Liver (tissue), 9 donors: ENCODE measurements around the gene SMG5. TPM values are rescaled to one million over a fixed set of nuclear protein-coding genes. Genes with fewer than 3 reads are reported as not detected.

Experiments
- DNase-seq: peaks from one replicate; pipeline ENCODE4 v3.0.0-alpha.2; 2017; ENCODE audit warnings: low spot score
- H3K27ac ChIP-seq, 2 donors: one replicate each; pipeline ENCODE4 v1.7.0; 2013; ENCODE audit warnings: inconsistent platforms in 2 of 2, low read length in 2 of 2, control low read depth in 1 of 2, low read depth in 1 of 2, mild to moderate bottlenecking in 1 of 2
- H3K27me3 ChIP-seq, 4 donors: one replicate each; pipeline versions ENCODE4 v1.6.1 to v1.7.0; 2013; ENCODE audit warnings: low read length in 3 of 4, inconsistent platforms in 1 of 4, mild to moderate bottlenecking in 1 of 4, moderate library complexity in 1 of 4; ENCODE audit not compliant: control insufficient read depth in 4 of 4, insufficient read depth in 4 of 4
- H3K36me3 ChIP-seq, 4 donors: one replicate each; pipeline versions ENCODE4 v1.6.1 to v1.7.0; 2013; ENCODE audit warnings: low read length in 3 of 4, mild to moderate bottlenecking in 3 of 4, low read depth in 1 of 4, moderate library complexity in 1 of 4; ENCODE audit not compliant: control insufficient read depth in 4 of 4, insufficient read depth in 3 of 4
- H3K4me1 ChIP-seq, 4 donors: one replicate each; pipeline versions ENCODE4 v1.6.1 to v1.7.0; 2013; ENCODE audit warnings: low read length in 3 of 4, mild to moderate bottlenecking in 3 of 4, moderate library complexity in 1 of 4; ENCODE audit not compliant: control insufficient read depth in 4 of 4, insufficient read depth in 4 of 4
- H3K4me3 ChIP-seq, 3 donors: one replicate each; pipeline versions ENCODE4 v1.6.1 to v1.7.0; 2013; ENCODE audit warnings: low read length in 3 of 3, control low read depth in 1 of 3, low read depth in 1 of 3, mild to moderate bottlenecking in 1 of 3
- H3K9ac ChIP-seq, 2 donors: one replicate each; pipeline ENCODE4 v1.7.0; 2013; ENCODE audit warnings: low read length in 2 of 2, mild to moderate bottlenecking in 2 of 2, moderate library complexity in 2 of 2, control low read depth in 1 of 2, low read depth in 1 of 2
- H3K9me3 ChIP-seq, 4 donors: one replicate each; pipeline versions ENCODE4 v1.6.1 to v1.7.0; 2013; ENCODE audit warnings: low read length in 3 of 4; ENCODE audit not compliant: control insufficient read depth in 4 of 4
- EGR1 ChIP-seq, 2 donors: IDR thresholded peaks; 2 replicates each; pipeline ENCODE4 v1.6.1; 2016 to 2018; ENCODE audit warnings: antibody characterized with exemption in 2 of 2, low read depth in 2 of 2
- FOXA1 ChIP-seq: IDR thresholded peaks from 2 replicates; pipeline ENCODE4 v1.6.1; 2016; ENCODE audit warnings: antibody characterized with exemption
- FOXA2 ChIP-seq: IDR thresholded peaks from 2 replicates; pipeline ENCODE4 v1.6.1; 2016; ENCODE audit warnings: antibody characterized with exemption
- GABPA ChIP-seq, 2 donors: IDR thresholded peaks in 1 of 2; conservative IDR thresholded peaks in 1 of 2; 2 replicates each; pipeline ENCODE4 v1.6.1; 2016; ENCODE audit warnings: antibody characterized with exemption in 2 of 2, mild to moderate bottlenecking in 1 of 2, moderate library complexity in 1 of 2
- HNF4G ChIP-seq: IDR thresholded peaks from 2 replicates; pipeline ENCODE4 v1.6.1; 2016; ENCODE audit warnings: antibody characterized with exemption
- JUND ChIP-seq, 2 donors: IDR thresholded peaks; 2 replicates each; pipeline ENCODE4 v1.6.1; 2016; ENCODE audit warnings: antibody characterized with exemption in 2 of 2
- NR2F2 ChIP-seq: IDR thresholded peaks from 2 replicates; pipeline ENCODE4 v1.6.1; 2016; ENCODE audit warnings: antibody characterized with exemption
- RAD21 ChIP-seq, 2 donors: IDR thresholded peaks; 2 replicates each; pipeline ENCODE4 v1.6.1; 2016; ENCODE audit warnings: antibody characterized with exemption in 2 of 2, mild to moderate bottlenecking in 2 of 2
- RXRA ChIP-seq, 2 donors: IDR thresholded peaks; 2 replicates each; pipeline ENCODE4 v1.6.1; 2017 to 2018; ENCODE audit warnings: antibody characterized with exemption in 2 of 2, mild to moderate bottlenecking in 1 of 2
- SP1 ChIP-seq: IDR thresholded peaks from 2 replicates; pipeline ENCODE4 v1.6.1; 2018; ENCODE audit warnings: antibody characterized with exemption, mild to moderate bottlenecking
- TAF1 ChIP-seq: conservative IDR thresholded peaks from 2 replicates; pipeline ENCODE4 v1.6.1; 2016; ENCODE audit warnings: antibody characterized with exemption, mild to moderate bottlenecking
- YY1 ChIP-seq: IDR thresholded peaks from 2 replicates; pipeline ENCODE4 v1.6.1; 2016; ENCODE audit warnings: antibody characterized with exemption, mild to moderate bottlenecking
- WGBS: extraction: QIAGEN DNeasy Blood & Tissue Kit; methylation state at CpG from one replicate; pipeline ENCODE4 v1.1.7; 2013; 5-methylcytosine and 5-hydroxymethylcytosine counted together
- polyA plus RNA-seq, 2 donors: library from polyadenylated mRNA; stranded (reverse) in 1 of 2; unstranded in 1 of 2; fragments of 200-250 nt in 1 of 2; fragments of >200 nt in 1 of 2; fragmentation: Nextera tagmentation in 1 of 2; extraction: Ambion mirVana in 1 of 2; gene quantifications; one replicate each; pipeline versions ENCODE4 v1.2.1 to v1.2.3, GENCODE V29; 2013 to 2015
- total RNA-seq, 2 donors: library from RNA; depleted of rRNA; stranded (reverse); fragments of >200 nt; gene quantifications; one replicate each; pipeline ENCODE4 v1.2.3, GENCODE V29; 2014
- TF ChIP-seq, protein P1 (sequence below): IDR thresholded peaks from 2 replicates; pipeline ENCODE4 v1.6.1; 2016; ENCODE audit warnings: antibody characterized with exemption
- TF ChIP-seq, protein P2 (sequence below): IDR thresholded peaks from 2 replicates; pipeline ENCODE4 v1.6.1; 2016; ENCODE audit warnings: antibody characterized with exemption
- TF ChIP-seq, protein P3 (sequence below): IDR thresholded peaks from 2 replicates; pipeline ENCODE4 v1.6.1; 2016; ENCODE audit warnings: antibody characterized with exemption
- TF ChIP-seq, protein P4 (sequence below): IDR thresholded peaks from 2 replicates; pipeline ENCODE4 v1.6.1; 2016; ENCODE audit warnings: antibody characterized with exemption, mild to moderate bottlenecking
- TF ChIP-seq, protein P5 (sequence below): fragments of 150-350 bp; IDR thresholded peaks from 2 replicates; pipeline ENCODE4 v1.5.1; 2017; ENCODE audit warnings: improper control_type of control experiment, low read depth, low read length; ENCODE audit not compliant: missing input control
- donor health status: healthy.
- donor health status: healthy.
- donor health status: healthy.
- donor health status: healthy.
- donor health status: healthy.

Gene SMG5
- total and polyA plus RNA-seq, 4 donors = 22.9 to 59.1 (median 35.7) TPM

DNA sequence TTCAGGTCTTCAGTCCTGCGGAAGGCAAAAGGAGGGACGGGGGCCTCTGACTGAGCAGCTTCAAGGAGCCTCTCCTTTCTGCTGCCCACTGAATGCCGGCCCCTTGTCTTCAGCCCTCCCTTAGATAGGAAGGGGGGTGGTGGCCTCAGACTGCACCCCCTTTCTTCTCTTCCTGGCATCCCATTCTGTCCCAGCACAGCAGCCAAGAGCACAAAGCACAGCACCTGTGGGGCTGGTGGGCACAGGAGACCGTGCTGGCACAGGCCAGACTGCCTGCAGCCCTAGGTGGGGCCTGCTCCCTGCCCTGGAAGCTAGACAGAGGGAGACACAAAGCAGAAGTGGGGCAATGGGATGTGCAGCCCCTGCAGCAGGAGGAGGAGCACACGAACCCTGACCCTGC lies 33.0 kb downstream of the SMG5 start:
- Histone ChIP-seq H3K27ac (no peak overlapping the region), H3K4me3 (no peak overlapping the region), H3K36me3 (peaks cover 8 to 55% (median 43%) of the 10 kb centered on the region in 4 donors), H3K27me3 (no peaks in the 10 kb centered on the region), H3K4me1 (peaks cover 4 to 17% (median 9%) of the 10 kb centered on the region in 4 donors), H3K9ac (no peak overlapping the region), H3K9me3 (no peaks in the 10 kb centered on the region)
- 93% methylated on average over 5 of the region's 5 CpGs for WGBS
- no peak for TF ChIP-seq JUND (IDR thresholded peaks at IDR 0.05)
- TF ChIP-seq RAD21 (IDR thresholded peaks at IDR 0.05) = no peak
- no peak for TF ChIP-seq YY1
- TF ChIP-seq SP1 = no peak
- TF ChIP-seq RXRA (IDR thresholded peaks at IDR 0.05) = no peak
- TF ChIP-seq FOXA1 = no peak
- TF ChIP-seq, protein P1, sequence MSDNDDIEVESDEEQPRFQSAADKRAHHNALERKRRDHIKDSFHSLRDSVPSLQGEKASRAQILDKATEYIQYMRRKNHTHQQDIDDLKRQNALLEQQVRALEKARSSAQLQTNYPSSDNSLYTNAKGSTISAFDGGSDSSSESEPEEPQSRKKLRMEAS = no peak
- TF ChIP-seq, protein P2, sequence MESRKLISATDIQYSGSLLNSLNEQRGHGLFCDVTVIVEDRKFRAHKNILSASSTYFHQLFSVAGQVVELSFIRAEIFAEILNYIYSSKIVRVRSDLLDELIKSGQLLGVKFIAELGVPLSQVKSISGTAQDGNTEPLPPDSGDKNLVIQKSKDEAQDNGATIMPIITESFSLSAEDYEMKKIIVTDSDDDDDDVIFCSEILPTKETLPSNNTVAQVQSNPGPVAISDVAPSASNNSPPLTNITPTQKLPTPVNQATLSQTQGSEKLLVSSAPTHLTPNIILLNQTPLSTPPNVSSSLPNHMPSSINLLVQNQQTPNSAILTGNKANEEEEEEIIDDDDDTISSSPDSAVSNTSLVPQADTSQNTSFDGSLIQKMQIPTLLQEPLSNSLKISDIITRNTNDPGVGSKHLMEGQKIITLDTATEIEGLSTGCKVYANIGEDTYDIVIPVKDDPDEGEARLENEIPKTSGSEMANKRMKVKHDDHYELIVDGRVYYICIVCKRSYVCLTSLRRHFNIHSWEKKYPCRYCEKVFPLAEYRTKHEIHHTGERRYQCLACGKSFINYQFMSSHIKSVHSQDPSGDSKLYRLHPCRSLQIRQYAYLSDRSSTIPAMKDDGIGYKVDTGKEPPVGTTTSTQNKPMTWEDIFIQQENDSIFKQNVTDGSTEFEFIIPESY = no peak
- no peak for TF ChIP-seq HNF4G
- TF ChIP-seq, protein P3, sequence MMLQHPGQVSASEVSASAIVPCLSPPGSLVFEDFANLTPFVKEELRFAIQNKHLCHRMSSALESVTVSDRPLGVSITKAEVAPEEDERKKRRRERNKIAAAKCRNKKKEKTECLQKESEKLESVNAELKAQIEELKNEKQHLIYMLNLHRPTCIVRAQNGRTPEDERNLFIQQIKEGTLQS = no peak
- no peak for TF ChIP-seq EGR1 (IDR thresholded peaks at IDR 0.05; ENCODE audit: low read depth in 2 of 2)
- no peak for TF ChIP-seq GABPA (IDR thresholded peaks at IDR 0.05 in 1 of 2, conservative IDR thresholded peaks at IDR 0.05 in 1 of 2)
- TF ChIP-seq FOXA2 = no peak
- no peak for TF ChIP-seq TAF1
- TF ChIP-seq, protein P4, sequence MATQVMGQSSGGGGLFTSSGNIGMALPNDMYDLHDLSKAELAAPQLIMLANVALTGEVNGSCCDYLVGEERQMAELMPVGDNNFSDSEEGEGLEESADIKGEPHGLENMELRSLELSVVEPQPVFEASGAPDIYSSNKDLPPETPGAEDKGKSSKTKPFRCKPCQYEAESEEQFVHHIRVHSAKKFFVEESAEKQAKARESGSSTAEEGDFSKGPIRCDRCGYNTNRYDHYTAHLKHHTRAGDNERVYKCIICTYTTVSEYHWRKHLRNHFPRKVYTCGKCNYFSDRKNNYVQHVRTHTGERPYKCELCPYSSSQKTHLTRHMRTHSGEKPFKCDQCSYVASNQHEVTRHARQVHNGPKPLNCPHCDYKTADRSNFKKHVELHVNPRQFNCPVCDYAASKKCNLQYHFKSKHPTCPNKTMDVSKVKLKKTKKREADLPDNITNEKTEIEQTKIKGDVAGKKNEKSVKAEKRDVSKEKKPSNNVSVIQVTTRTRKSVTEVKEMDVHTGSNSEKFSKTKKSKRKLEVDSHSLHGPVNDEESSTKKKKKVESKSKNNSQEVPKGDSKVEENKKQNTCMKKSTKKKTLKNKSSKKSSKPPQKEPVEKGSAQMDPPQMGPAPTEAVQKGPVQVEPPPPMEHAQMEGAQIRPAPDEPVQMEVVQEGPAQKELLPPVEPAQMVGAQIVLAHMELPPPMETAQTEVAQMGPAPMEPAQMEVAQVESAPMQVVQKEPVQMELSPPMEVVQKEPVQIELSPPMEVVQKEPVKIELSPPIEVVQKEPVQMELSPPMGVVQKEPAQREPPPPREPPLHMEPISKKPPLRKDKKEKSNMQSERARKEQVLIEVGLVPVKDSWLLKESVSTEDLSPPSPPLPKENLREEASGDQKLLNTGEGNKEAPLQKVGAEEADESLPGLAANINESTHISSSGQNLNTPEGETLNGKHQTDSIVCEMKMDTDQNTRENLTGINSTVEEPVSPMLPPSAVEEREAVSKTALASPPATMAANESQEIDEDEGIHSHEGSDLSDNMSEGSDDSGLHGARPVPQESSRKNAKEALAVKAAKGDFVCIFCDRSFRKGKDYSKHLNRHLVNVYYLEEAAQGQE = no peak
- no peak for TF ChIP-seq NR2F2
- no peak for DNase-seq

DNA sequence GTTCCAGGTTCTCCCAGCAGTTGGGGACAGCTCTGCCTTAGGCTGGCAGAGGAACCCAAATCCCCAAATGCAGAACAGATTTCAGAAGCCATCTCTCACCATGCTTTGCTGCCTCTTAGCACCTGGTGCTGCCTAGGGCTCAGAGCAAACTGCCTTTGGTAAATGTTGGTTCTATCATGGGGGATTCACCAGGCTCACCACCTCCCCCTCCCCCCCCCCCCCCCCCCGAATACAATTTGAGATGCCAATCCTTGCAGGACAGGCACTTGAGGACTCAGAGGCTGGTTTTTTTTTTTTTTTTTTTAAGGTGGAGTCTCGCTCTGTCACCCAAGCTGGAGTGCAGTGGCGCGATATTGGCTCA lies 34.3 kb downstream of the SMG5 start:
- Histone ChIP-seq H3K36me3 (peaks cover 8 to 45% (median 35%) of the 10 kb centered on the region in 4 donors), H3K9me3 (no peaks in the 10 kb centered on the region), H3K4me1 (peaks cover 4 to 17% (median 9%) of the 10 kb centered on the region in 4 donors), H3K27me3 (no peaks in the 10 kb centered on the region), H3K9ac (no peak overlapping the region), H3K27ac (no peak overlapping the region), H3K4me3 (no peak overlapping the region)
- 76% methylated on average over 4 of the region's 4 CpGs for WGBS
- no peak for TF ChIP-seq EGR1 (IDR thresholded peaks at IDR 0.05; ENCODE audit: low read depth in 2 of 2)
- TF ChIP-seq, protein P2 = no peak
- TF ChIP-seq, protein P5, sequence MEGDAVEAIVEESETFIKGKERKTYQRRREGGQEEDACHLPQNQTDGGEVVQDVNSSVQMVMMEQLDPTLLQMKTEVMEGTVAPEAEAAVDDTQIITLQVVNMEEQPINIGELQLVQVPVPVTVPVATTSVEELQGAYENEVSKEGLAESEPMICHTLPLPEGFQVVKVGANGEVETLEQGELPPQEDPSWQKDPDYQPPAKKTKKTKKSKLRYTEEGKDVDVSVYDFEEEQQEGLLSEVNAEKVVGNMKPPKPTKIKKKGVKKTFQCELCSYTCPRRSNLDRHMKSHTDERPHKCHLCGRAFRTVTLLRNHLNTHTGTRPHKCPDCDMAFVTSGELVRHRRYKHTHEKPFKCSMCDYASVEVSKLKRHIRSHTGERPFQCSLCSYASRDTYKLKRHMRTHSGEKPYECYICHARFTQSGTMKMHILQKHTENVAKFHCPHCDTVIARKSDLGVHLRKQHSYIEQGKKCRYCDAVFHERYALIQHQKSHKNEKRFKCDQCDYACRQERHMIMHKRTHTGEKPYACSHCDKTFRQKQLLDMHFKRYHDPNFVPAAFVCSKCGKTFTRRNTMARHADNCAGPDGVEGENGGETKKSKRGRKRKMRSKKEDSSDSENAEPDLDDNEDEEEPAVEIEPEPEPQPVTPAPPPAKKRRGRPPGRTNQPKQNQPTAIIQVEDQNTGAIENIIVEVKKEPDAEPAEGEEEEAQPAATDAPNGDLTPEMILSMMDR = no peak
- no peak for TF ChIP-seq RXRA (IDR thresholded peaks at IDR 0.05)
- no peak for TF ChIP-seq FOXA2
- DNase-seq = no peak
